NT2/D1 (cell line): Measurements from ENCODE around the gene DSCAM.

Experiments used
- YY1 ChIP-seq: IDR thresholded peaks from 2 replicates; pipeline ENCODE4 v1.6.1; 2011; ENCODE audit not compliant: insufficient read length, insufficient read depth
- ZNF274 ChIP-seq: IDR thresholded peaks from 2 replicates; pipeline ENCODE4 v1.6.1; 2011; ENCODE audit warnings: mild to moderate bottlenecking, low read depth, low read length

GRCh38 chr21:40556442-40556968, 290.5 kb downstream of the DSCAM start:
- TF ChIP-seq YY1 (no peak), ZNF274 (no peak)
